ENCODE data around the gene TRAK1. TPM values are rescaled to one million over a fixed set of nuclear protein-coding genes. Genes with fewer than 3 reads are reported as not detected.

The TRAK1 gene
- total RNA-seq, 1 donor from 2014 or later, result 58.4 TPM

GRCh38 chr3:42263354-42264346 is 172.5 kb downstream of the TRAK1 start:
- no peak for ATAC-seq (ENCODE audit: low read depth)
- no peak overlapping the region for H3K27ac Mint-ChIP-seq
- H3K9me3 Mint-ChIP-seq, result no peaks in the 10 kb centered on the region
- H3K4me3 Mint-ChIP-seq, result peak overlapping the region; percentile 3
- DNase-seq, result no peak
- peaks cover 10% of the 10 kb centered on the region for H3K4me1 Mint-ChIP-seq
- ChIA-PET POLR2A (no interaction called here), CTCF (interaction anchor here (1.0 kb wide), 1 partner anchor 17 kb away, joined by 4 read pairs; no protein-coding TSS in a partner anchor)
- peaks cover 62% of the 10 kb centered on the region for H3K27me3 Mint-ChIP-seq
- no peak for TF ChIP-seq CTCF (IDR thresholded peaks at IDR 0.05)
- intact Hi-C loops (cut with micrococcal nuclease), result no loop called here
- no peaks in the 10 kb centered on the region for H3K36me3 Mint-ChIP-seq (ENCODE audit: low read depth)

GRCh38 chr3:42264399-42265058 is 173.4 kb downstream of the TRAK1 start:
- TF ChIP-seq CTCF (IDR thresholded peaks at IDR 0.05), result no peak
- no peak overlapping the region for H3K27ac Mint-ChIP-seq
- peaks cover 65% of the 10 kb centered on the region for H3K27me3 Mint-ChIP-seq
- no peaks in the 10 kb centered on the region for H3K9me3 Mint-ChIP-seq
- H3K4me1 Mint-ChIP-seq, result peaks cover 10% of the 10 kb centered on the region
- no peak for ATAC-seq (ENCODE audit: low read depth)
- no peak for DNase-seq
- intact Hi-C loops (cut with micrococcal nuclease), result no loop called here
- ChIA-PET POLR2A (no interaction called here), CTCF (interaction anchor here (1.0 kb wide), 1 partner anchor 17 kb away, joined by 4 read pairs; no protein-coding TSS in a partner anchor)
- no peaks in the 10 kb centered on the region for H3K36me3 Mint-ChIP-seq (ENCODE audit: low read depth)
- H3K4me3 Mint-ChIP-seq, result no peak overlapping the region

- ATAC-seq (ENCODE audit: low read depth) (no peak), DNase-seq (no peak)
- intact Hi-C loops (cut with micrococcal nuclease), result no loop called here
- no peak overlapping the region for H3K27ac Mint-ChIP-seq
- no peaks in the 10 kb centered on the region for H3K36me3 Mint-ChIP-seq (ENCODE audit: low read depth)
- peaks cover 10% of the 10 kb centered on the region for H3K4me1 Mint-ChIP-seq
- peaks cover 64% of the 10 kb centered on the region for H3K27me3 Mint-ChIP-seq
- no peak for TF ChIP-seq CTCF (IDR thresholded peaks at IDR 0.05)
- ChIA-PET POLR2A (no interaction called here), CTCF (no interaction called here)
- H3K4me3 Mint-ChIP-seq, result no peak overlapping the region
- no peaks in the 10 kb centered on the region for H3K9me3 Mint-ChIP-seq
These were observed 174.2 kb downstream of the TRAK1 start for GRCh38 chr3:42265059-42265991.

- H3K4me1 Mint-ChIP-seq, result peaks cover 10% of the 10 kb centered on the region
- peaks cover 67% of the 10 kb centered on the region for H3K27me3 Mint-ChIP-seq
- no peak for ATAC-seq (ENCODE audit: low read depth)
- H3K36me3 Mint-ChIP-seq (ENCODE audit: low read depth), result no peaks in the 10 kb centered on the region
- CTCF ChIA-PET, result no interaction called here
- no peak for TF ChIP-seq CTCF (IDR thresholded peaks at IDR 0.05)
- no peak within 1 kb of the TSS for H3K27ac Mint-ChIP-seq
- H3K9me3 Mint-ChIP-seq, result no peaks in the 10 kb centered on the region
- intact Hi-C loops (cut with micrococcal nuclease), result no loop called here
- DNase-seq, result no peak
- POLR2A ChIA-PET, result no interaction called here
- no peak within 1 kb of the TSS for H3K4me3 Mint-ChIP-seq
These were observed 174.9 kb downstream of the TRAK1 start, which contains the start of gene CCK for GRCh38 chr3:42266085-42266484. Gene CCK (minus strand): TSS chr3:42266185. CDS start chr3:42263630, 2,555 bp downstream.
